Kidney (tissue), 14 donors: Measurements from ENCODE around the gene PSMD11. TPM values are rescaled to one million over a fixed set of nuclear protein-coding genes. Genes with fewer than 3 reads are reported as not detected.
"Not testable (repeated sequence)": the region's sequence is repeated elsewhere in the genome, so short reads cannot be mapped to it uniquely, and the experiment has no call there.

Source experiments
- DNase-seq, 5 donors: peaks; one replicate each; pipeline ENCODE4 v3.0.0-alpha.2; 2013 to 2020
- FAIRE-seq: peaks from 2 replicates; lab custom pipeline; 2012; peaks lifted over from hg19 to GRCh38; lab: Jason Lieb, UNC
- H3K27ac ChIP-seq, 2 donors: one replicate each; pipeline ENCODE4 v1.7.0; 2013; ENCODE audit warnings: low read depth in 2 of 2, low read length in 2 of 2, inconsistent platforms in 1 of 2
- H3K27me3 ChIP-seq: one replicate; pipeline ENCODE4 v1.7.1; 2013; ENCODE audit warnings: low read length, inconsistent platforms; ENCODE audit not compliant: control insufficient read depth, insufficient read depth
- H3K36me3 ChIP-seq, 3 donors: one replicate each; pipeline versions ENCODE4 v1.7.0 to v1.7.1; 2013; ENCODE audit warnings: low read length in 3 of 3, control low read depth in 1 of 3, inconsistent platforms in 1 of 3; ENCODE audit not compliant: insufficient read depth in 3 of 3, control insufficient read depth in 2 of 3
- H3K4me1 ChIP-seq, 3 donors: one replicate each; pipeline versions ENCODE4 v1.7.0 to v1.7.1; 2013; ENCODE audit warnings: low read length in 3 of 3, inconsistent platforms in 1 of 3, low read depth in 1 of 3; ENCODE audit not compliant: control insufficient read depth in 2 of 3, insufficient read depth in 2 of 3
- H3K4me3 ChIP-seq, 3 donors: one replicate each; pipeline versions ENCODE4 v1.7.0 to v1.8.1; 2013; ENCODE audit warnings: low read length in 3 of 3, control low read depth in 1 of 3, inconsistent platforms in 1 of 3
- H3K9ac ChIP-seq, 3 donors: one replicate each; pipeline versions ENCODE4 v1.7.0 to v1.7.1; 2013; ENCODE audit warnings: low read length in 3 of 3, control low read depth in 1 of 3, inconsistent platforms in 1 of 3
- H3K9me3 ChIP-seq, 3 donors: one replicate each; pipeline versions ENCODE4 v1.7.0 to v1.7.1; 2013; ENCODE audit warnings: low read length in 3 of 3, control low read depth in 1 of 3, inconsistent platforms in 1 of 3; ENCODE audit not compliant: control insufficient read depth in 2 of 3, insufficient read depth in 1 of 3
- CTCF ChIP-seq: IDR thresholded peaks from 3 replicates; pipeline ENCODE4 v1.5.1; 2012; ENCODE audit warnings: mild to moderate bottlenecking, moderate library complexity, borderline replicate concordance; ENCODE audit not compliant: insufficient read depth; ENCODE audit errors: extremely low read depth
- intact Hi-C: fragments of 100-400 bp; cut with DNase I; formaldehyde crosslinking; loops from one replicate; pipeline ENCODE4 v1.11.1; 2022
- polyA plus RNA-seq: library from polyadenylated mRNA; stranded (reverse); fragments of 350-450 nt; fragmentation: Illumina TruSeq; extraction: RNeasy Lipid Tissue Mini Kit (QIAGEN cat#74804); gene quantifications from one replicate; pipeline ENCODE4 v1.2.3, GENCODE V29; 2014; ENCODE audit warnings: low read depth, low replicate concordance; ENCODE audit not compliant: insufficient read depth
- total RNA-seq: library from RNA; stranded (reverse); fragmentation: NEBNext Ultra II Directional; extraction: Animal tissue kit (Norgen Biotek cat#: 25700); gene quantifications from one replicate; pipeline ENCODE4 v1.2.1, GENCODE V29; 2021
- donor health status: control.
- donor health status: control.
- donor health status: control.
- donor health status: control.
- donor health status: control.
- donor health status: DM: yes; HTN: yes; CAD: no.
- donor health status: Normal renal cell carcinoma (clear cell type).

PSMD11 gene
- total and polyA plus RNA-seq, 2 donors from 2014 or later, result 65.1 to 67.5 TPM

DNA sequence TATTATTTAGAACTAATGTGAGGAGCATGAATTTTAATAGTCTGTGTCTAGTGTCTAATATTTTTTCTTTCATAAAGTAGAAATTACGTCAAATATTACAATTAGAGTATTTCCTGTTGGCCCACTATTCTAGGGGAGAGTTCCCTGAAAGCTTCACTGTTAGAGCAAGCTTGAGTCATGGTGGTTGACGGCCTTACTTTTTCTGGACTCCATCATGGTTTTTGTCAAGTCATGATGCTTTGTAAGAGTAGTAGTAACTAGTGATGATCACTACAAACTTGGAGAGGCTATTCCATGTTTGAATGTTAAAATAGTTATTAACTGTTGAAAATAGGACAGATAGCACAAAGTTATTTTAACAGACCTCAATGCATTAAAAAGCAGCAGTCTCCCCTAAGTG lies 1.7 kb downstream of the PSMD11 start:
- Histone ChIP-seq H3K27me3 (no peaks in the 10 kb centered on the region), H3K9ac (peak overlapping the region in 1 of 3 donors; percentile 77), H3K4me3 (peak overlapping the region in 2 of 3 donors; percentile 78 to 97), H3K36me3 (peaks cover 4 to 10% (median 4%) of the 10 kb centered on the region in 3 donors), H3K4me1 (peaks cover 0 to 7% (median 6%) of the 10 kb centered on the region in 3 donors), H3K9me3 (no peaks in the 10 kb centered on the region), H3K27ac (no peak overlapping the region)
- DNase-seq (no peak), FAIRE-seq (no peak)
- intact Hi-C loops, result no loop called here
- TF ChIP-seq CTCF, result no peak

DNA sequence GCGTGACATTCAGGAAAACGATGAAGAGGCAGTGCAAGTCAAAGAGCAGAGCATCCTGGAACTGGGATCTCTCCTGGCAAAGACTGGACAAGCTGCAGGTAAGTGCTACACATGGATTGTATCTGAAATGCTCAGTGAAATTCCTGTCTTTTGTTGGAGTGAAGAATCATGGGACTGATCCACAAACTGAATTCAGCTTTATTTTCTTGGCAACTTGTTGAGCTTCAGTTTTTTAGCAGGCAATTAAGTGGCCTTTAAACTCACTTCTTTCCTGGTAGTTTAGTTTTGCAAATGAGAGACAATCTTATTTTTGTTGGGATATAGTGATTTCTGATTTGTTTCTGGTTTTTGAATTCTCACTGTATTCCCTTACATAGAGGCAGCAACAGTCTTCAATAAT lies 2.6 kb downstream of the PSMD11 start:
- DNase-seq, result no peak
- peaks cover 6 to 18% (median 6%) of the 10 kb centered on the region in 3 donors for H3K36me3 ChIP-seq
- H3K9ac ChIP-seq, result no peak overlapping the region
- intact Hi-C loops, result no loop called here
- FAIRE-seq, result no peak
- H3K9me3 ChIP-seq, result no peaks in the 10 kb centered on the region
- H3K27me3 ChIP-seq, result no peaks in the 10 kb centered on the region
- H3K27ac ChIP-seq, result no peak overlapping the region
- H3K4me1 ChIP-seq, result peaks cover 0 to 7% (median 6%) of the 10 kb centered on the region in 3 donors
- H3K4me3 ChIP-seq, result no peak overlapping the region
- no peak for TF ChIP-seq CTCF

DNA sequence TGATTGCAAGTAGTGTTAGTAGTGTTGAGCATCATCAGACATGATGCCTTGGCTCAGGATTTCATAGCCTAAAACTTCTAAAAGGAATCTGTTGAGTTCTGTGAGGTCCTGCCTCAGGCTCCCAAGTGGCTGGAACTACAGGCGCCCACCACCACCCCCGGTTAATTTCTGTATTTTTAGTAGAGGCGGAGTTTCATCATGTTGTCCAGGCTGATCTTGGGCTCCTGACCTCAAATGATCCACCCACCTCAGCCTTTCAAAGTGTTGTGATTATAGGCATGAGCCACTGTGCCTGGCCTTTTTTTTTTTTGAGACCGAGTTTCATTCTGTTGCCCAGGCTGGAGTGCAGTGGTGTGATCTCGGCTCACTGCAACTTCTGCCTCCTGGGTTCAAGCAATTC lies 5.7 kb downstream of the PSMD11 start:
- Histone ChIP-seq H3K27ac (no peak overlapping the region), H3K4me3 (no peak overlapping the region), H3K27me3 (no peaks in the 10 kb centered on the region), H3K36me3 (peaks cover 9 to 34% (median 18%) of the 10 kb centered on the region in 3 donors), H3K4me1 (peaks cover 0 to 7% (median 6%) of the 10 kb centered on the region in 3 donors), H3K9me3 (no peaks in the 10 kb centered on the region), H3K9ac (no peak overlapping the region)
- FAIRE-seq, result no peak
- intact Hi-C loops, result no loop called here
- no peak for DNase-seq
- TF ChIP-seq CTCF, result no peak

DNA sequence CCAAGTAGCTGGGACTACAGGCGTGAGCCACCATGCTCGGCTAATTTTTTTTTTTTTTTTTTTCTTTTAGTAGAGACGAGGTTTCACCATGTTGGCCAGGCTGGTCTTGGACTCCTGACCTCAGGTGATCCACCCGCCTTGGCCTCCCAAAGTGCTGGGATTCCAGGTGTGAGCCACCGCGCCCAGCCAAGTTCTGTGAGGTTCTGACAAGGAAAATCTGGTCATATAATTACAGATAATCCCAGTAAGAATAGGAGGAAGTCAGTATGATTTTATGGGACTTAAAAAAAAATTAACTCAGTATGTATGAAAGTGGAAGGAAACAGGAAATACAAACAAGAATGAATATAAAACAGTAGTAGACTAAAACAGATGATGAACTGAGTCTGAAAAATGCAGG lies 6.1 kb downstream of the PSMD11 start:
- H3K9ac ChIP-seq, FAIRE-seq, H3K4me3 ChIP-seq, H3K4me1 ChIP-seq, H3K27me3 ChIP-seq, H3K9me3 ChIP-seq, intact Hi-C loops, H3K27ac ChIP-seq, DNase-seq: not testable (repeated sequence)
- peaks cover 9 to 39% (median 20%) of the 10 kb centered on the region in 3 donors for H3K36me3 ChIP-seq
